Measurements from ENCODE around the gene MAPKBP1.

MAPKBP1 gene

GRCh38 chr15:41862515-41863116, 88.3 kb downstream of the MAPKBP1 start:
- TF ChIP-seq CTCF (IDR thresholded peaks at IDR 0.05): no peak
- no peaks in the 10 kb centered on the region for H3K36me3 ChIP-seq
- H3K27ac ChIP-seq: no peak overlapping the region
- H3K9me3 ChIP-seq: no peaks in the 10 kb centered on the region
- H3K27me3 ChIP-seq: no peaks in the 10 kb centered on the region
- no peak overlapping the region for H3K4me3 ChIP-seq (ENCODE audit: low read depth in 1 of 2, low read length in 1 of 2)
- no peaks in the 10 kb centered on the region for H3K4me1 ChIP-seq (ENCODE audit: control insufficient read depth in 1 of 2, insufficient read depth in 1 of 2, low read depth in 1 of 2, low read length in 1 of 2)

GRCh38 chr15:41865490-41866055, 91.3 kb downstream of the MAPKBP1 start:
- H3K27me3 ChIP-seq: no peaks in the 10 kb centered on the region
- no peaks in the 10 kb centered on the region for H3K9me3 ChIP-seq
- TF ChIP-seq CTCF (IDR thresholded peaks at IDR 0.05): no peak
- H3K27ac ChIP-seq: no peak overlapping the region
- no peaks in the 10 kb centered on the region for H3K36me3 ChIP-seq
- no peaks in the 10 kb centered on the region for H3K4me1 ChIP-seq (ENCODE audit: control insufficient read depth in 1 of 2, insufficient read depth in 1 of 2, low read depth in 1 of 2, low read length in 1 of 2)
- H3K4me3 ChIP-seq (ENCODE audit: low read depth in 1 of 2, low read length in 1 of 2): no peak overlapping the region

- H3K4me1 ChIP-seq (ENCODE audit: control insufficient read depth in 1 of 2, insufficient read depth in 1 of 2, low read depth in 1 of 2, low read length in 1 of 2): no peaks in the 10 kb centered on the region
Observed at GRCh38 chr15:41866263-41866703, 92.0 kb downstream of the MAPKBP1 start.

GRCh38 chr15:41866872-41867579, 92.7 kb downstream of the MAPKBP1 start:
- H3K36me3 ChIP-seq: no peaks in the 10 kb centered on the region
- no peaks in the 10 kb centered on the region for H3K9me3 ChIP-seq
- no peak overlapping the region for H3K27ac ChIP-seq
- H3K27me3 ChIP-seq: no peaks in the 10 kb centered on the region
- H3K4me1 ChIP-seq (ENCODE audit: control insufficient read depth in 1 of 2, insufficient read depth in 1 of 2, low read depth in 1 of 2, low read length in 1 of 2): no peaks in the 10 kb centered on the region
- H3K4me3 ChIP-seq (ENCODE audit: low read depth in 1 of 2, low read length in 1 of 2): no peak overlapping the region
- no peak for TF ChIP-seq CTCF (IDR thresholded peaks at IDR 0.05)

More at GRCh38 chr15:41866263-41866703, 92.0 kb downstream of the MAPKBP1 start:
- Histone ChIP-seq H3K4me3 (ENCODE audit: low read depth in 1 of 2, low read length in 1 of 2) (no peak overlapping the region), H3K27ac (no peak overlapping the region), H3K9me3 (no peaks in the 10 kb centered on the region), H3K27me3 (no peaks in the 10 kb centered on the region), H3K36me3 (no peaks in the 10 kb centered on the region)
- TF ChIP-seq CTCF (IDR thresholded peaks at IDR 0.05): no peak

GRCh38 chr15:41868321-41868720, 94.0 kb downstream of the MAPKBP1 start:
- no peaks in the 10 kb centered on the region for H3K4me1 ChIP-seq (ENCODE audit: control insufficient read depth in 1 of 2, insufficient read depth in 1 of 2, low read depth in 1 of 2, low read length in 1 of 2)
- no peak overlapping the region for H3K4me3 ChIP-seq (ENCODE audit: low read depth in 1 of 2, low read length in 1 of 2)
- TF ChIP-seq CTCF (IDR thresholded peaks at IDR 0.05): no peak
- H3K27ac ChIP-seq: no peak overlapping the region
- no peaks in the 10 kb centered on the region for H3K27me3 ChIP-seq
- no peaks in the 10 kb centered on the region for H3K9me3 ChIP-seq
- H3K36me3 ChIP-seq: no peaks in the 10 kb centered on the region

Measured in neutrophil (primary cell).